Sigmoid colon (tissue), 7 donors: ENCODE data around the gene SLC29A4. TPM values are rescaled to one million over a fixed set of nuclear protein-coding genes. Genes with fewer than 3 reads are reported as not detected.
"Not testable (repeated sequence)": the region's sequence is repeated elsewhere in the genome, so short reads cannot be mapped to it uniquely, and the experiment has no call there.

Source experiments
- DNase-seq: peaks from one replicate; pipeline ENCODE4 v3.0.0-alpha.2; 2019
- H3K27ac ChIP-seq, 4 donors: fragments of 200-600 bp; sonication (generic); one replicate each; pipeline ENCODE4 v1.5.1; 2016 to 2019; ENCODE audit warnings: mild to moderate bottlenecking in 1 of 4
- H3K27me3 ChIP-seq, 3 donors: fragments of 200-600 bp; sonication (generic); one replicate each; pipeline ENCODE4 v1.5.1; 2019; ENCODE audit warnings: mild to moderate bottlenecking in 1 of 3
- H3K36me3 ChIP-seq, 4 donors: fragments of 200-600 bp; sonication (generic); one replicate each; pipeline ENCODE4 v1.5.1; 2016 to 2019
- H3K4me1 ChIP-seq, 4 donors: fragments of 200-600 bp; sonication (generic); one replicate each; pipeline ENCODE4 v1.5.1; 2017 to 2019
- H3K4me3 ChIP-seq, 4 donors: fragments of 200-600 bp; sonication (generic); one replicate each; pipeline ENCODE4 v1.5.1; 2017 to 2019; ENCODE audit warnings: mild to moderate bottlenecking in 2 of 4, moderate library complexity in 1 of 4
- H3K9me3 ChIP-seq, 4 donors: fragments of 200-600 bp in 3 of 4; sonication (generic) in 3 of 4; one replicate each; pipeline versions ENCODE4 v1.5.1 to v1.6.1; 2013 to 2019
- CTCF ChIP-seq, 4 experiments: fragments of 450-650 bp in 3 of 4; fragments of 200-600 bp in 1 of 4; IDR thresholded peaks; one replicate each; pipeline ENCODE4 v1.5.1; 2016 to 2019; ENCODE audit warnings: antibody characterized with exemption in 4 of 4, mild to moderate bottlenecking in 3 of 4, moderate library complexity in 2 of 4
- EP300 ChIP-seq, 4 donors: sonication (generic); formaldehyde crosslinking; IDR thresholded peaks; one replicate each; pipeline ENCODE4 v1.6.1; 2017; ENCODE audit warnings: antibody characterized with exemption in 4 of 4
- POLR2A ChIP-seq, 2 donors: fragments of 450-650 bp; IDR thresholded peaks; one replicate each; pipeline ENCODE4 v1.6.1; 2016; ENCODE audit warnings: antibody characterized with exemption in 2 of 2, mild to moderate bottlenecking in 2 of 2, moderate library complexity in 2 of 2
- POLR2AphosphoS5 ChIP-seq, 4 donors: sonication (generic); formaldehyde crosslinking; IDR thresholded peaks; one replicate each; pipeline ENCODE4 v1.6.1; 2017; ENCODE audit warnings: antibody characterized with exemption in 4 of 4
- WGBS, 2 donors: extraction: QIAGEN DNeasy Blood & Tissue Kit; methylation state at CpG; one replicate each; pipeline ENCODE4 v1.1.7; 2013; 5-methylcytosine and 5-hydroxymethylcytosine counted together
- intact Hi-C: fragments of 100-400 bp; cut with DNase I; formaldehyde crosslinking; loops from one replicate; pipeline ENCODE4 v1.15.1; 2023
- polyA plus RNA-seq, 3 donors: library from polyadenylated mRNA; stranded (reverse); fragments of 200-250 nt; gene quantifications; one replicate each; pipeline ENCODE4 v1.2.3, GENCODE V29; 2013
- total RNA-seq, 4 donors: library from RNA; depleted of rRNA; stranded (reverse); fragments of >200 nt; gene quantifications; one replicate each; pipeline ENCODE4 v1.1.0, GENCODE V29; 2016
- donor health status: healthy with polysubstance abuse.
- donor health status: Bipolar disorder and iron deficiency.
- donor health status: healthy.

SLC29A4 gene
- total and polyA plus RNA-seq, 7 donors = 0.33 to 5.6 (median 1.8) TPM

GRCh38 chr7:5300366-5300765 is 17.6 kb downstream of the SLC29A4 start:
- DNase-seq = no peak
- intact Hi-C loops = no loop called here

GRCh38 chr7:5302577-5302976 is 19.8 kb downstream of the SLC29A4 start:
- Histone ChIP-seq H3K36me3 (peaks cover under 1 to 14% (median 7%) of the 10 kb centered on the region in 4 donors), H3K27ac (no peak overlapping the region), H3K4me3 (no peak overlapping the region), H3K4me1 (no peaks in the 10 kb centered on the region), H3K9me3 (no peaks in the 10 kb centered on the region), H3K27me3 (peaks cover 0 to 2% (median 0%) of the 10 kb centered on the region in 3 donors)
- no peak for TF ChIP-seq POLR2A (IDR thresholded peaks at IDR 0.05)
- no peak for TF ChIP-seq POLR2AphosphoS5 (IDR thresholded peaks at IDR 0.05)
- no peak for TF ChIP-seq CTCF (IDR thresholded peaks at IDR 0.05)
- no peak for TF ChIP-seq EP300 (IDR thresholded peaks at IDR 0.05)
- 75 to 76% methylated on average over 25 of the region's 25 CpGs for WGBS, 2 donors
- DNase-seq = no peak
- intact Hi-C loops = no loop called here

More at GRCh38 chr7:5300366-5300765, 17.6 kb downstream of the SLC29A4 start:
- Histone ChIP-seq H3K9me3 (no peaks in the 10 kb centered on the region), H3K4me1 (peaks cover 0 to 4% (median 0%) of the 10 kb centered on the region in 4 donors), H3K4me3 (no peak overlapping the region), H3K27ac (no peak overlapping the region), H3K36me3 (no peaks in the 10 kb centered on the region), H3K27me3 (peaks cover 0 to 14% (median 8%) of the 10 kb centered on the region in 3 donors)
- TF ChIP-seq POLR2A (IDR thresholded peaks at IDR 0.05) = no peak
- no peak for TF ChIP-seq EP300 (IDR thresholded peaks at IDR 0.05)
- TF ChIP-seq POLR2AphosphoS5 (IDR thresholded peaks at IDR 0.05) = no peak
- no peak for TF ChIP-seq CTCF (IDR thresholded peaks at IDR 0.05)
- WGBS, 2 donors = 92 to 94% methylated on average over 24 of the region's 24 CpGs

- intact Hi-C loops = no loop called here
- DNase-seq = no peak
- no peaks in the 10 kb centered on the region for H3K4me1 ChIP-seq
- H3K27me3 ChIP-seq = no peaks in the 10 kb centered on the region
- WGBS, 2 donors = 84 to 89% methylated on average over 18 of the region's 18 CpGs
- H3K36me3 ChIP-seq = peaks cover 5 to 18% (median 11%) of the 10 kb centered on the region in 4 donors
- no peak overlapping the region for H3K4me3 ChIP-seq
- H3K27ac ChIP-seq = no peak overlapping the region
- TF ChIP-seq POLR2AphosphoS5 (IDR thresholded peaks at IDR 0.05) = no peak
- no peak for TF ChIP-seq POLR2A (IDR thresholded peaks at IDR 0.05)
- TF ChIP-seq EP300 (IDR thresholded peaks at IDR 0.05) = no peak
- no peak for TF ChIP-seq CTCF (IDR thresholded peaks at IDR 0.05)
- H3K9me3 ChIP-seq = no peaks in the 10 kb centered on the region
Observed at GRCh38 chr7:5303061-5303460, 20.3 kb downstream of the SLC29A4 start.

GRCh38 chr7:5303591-5304505 is 21.1 kb downstream of the SLC29A4 start:
- intact Hi-C loops = no loop called here
- peaks cover 10 to 26% (median 19%) of the 10 kb centered on the region in 4 donors for H3K36me3 ChIP-seq
- no peaks in the 10 kb centered on the region for H3K27me3 ChIP-seq
- TF ChIP-seq EP300 (IDR thresholded peaks at IDR 0.05) = no peak
- no peak for TF ChIP-seq CTCF (IDR thresholded peaks at IDR 0.05)
- TF ChIP-seq POLR2A (IDR thresholded peaks at IDR 0.05) = no peak
- TF ChIP-seq POLR2AphosphoS5 (IDR thresholded peaks at IDR 0.05) = no peak
- H3K9me3 ChIP-seq = no peaks in the 10 kb centered on the region
- DNase-seq = no peak
- no peak overlapping the region for H3K27ac ChIP-seq
- no peaks in the 10 kb centered on the region for H3K4me1 ChIP-seq
- no peak overlapping the region for H3K4me3 ChIP-seq
- WGBS, 2 donors = 78 to 79% methylated on average over 35 of the region's 35 CpGs

- H3K27ac ChIP-seq, H3K9me3 ChIP-seq, intact Hi-C loops, DNase-seq, H3K4me3 ChIP-seq, H3K4me1 ChIP-seq, H3K27me3 ChIP-seq: not testable (repeated sequence)
- 89 to 93% methylated on average over 9 of the region's 9 CpGs for WGBS, 2 donors
- H3K36me3 ChIP-seq = peaks cover 10 to 35% (median 26%) of the 10 kb centered on the region in 4 donors
Observed at GRCh38 chr7:5305050-5305449, 22.3 kb downstream of the SLC29A4 start.

GRCh38 chr7:5307221-5308142 is 24.7 kb downstream of the SLC29A4 start:
- H3K27ac ChIP-seq, H3K9me3 ChIP-seq, H3K27me3 ChIP-seq, intact Hi-C loops, H3K4me3 ChIP-seq, H3K4me1 ChIP-seq, DNase-seq: not testable (repeated sequence)
- WGBS, 2 donors = 71 to 88% methylated on average over 39 of the region's 39 CpGs
- peaks cover 26 to 60% (median 46%) of the 10 kb centered on the region in 4 donors for H3K36me3 ChIP-seq
